Measurements from ENCODE around the gene BPIFB4.

BPIFB4 gene

DNA sequence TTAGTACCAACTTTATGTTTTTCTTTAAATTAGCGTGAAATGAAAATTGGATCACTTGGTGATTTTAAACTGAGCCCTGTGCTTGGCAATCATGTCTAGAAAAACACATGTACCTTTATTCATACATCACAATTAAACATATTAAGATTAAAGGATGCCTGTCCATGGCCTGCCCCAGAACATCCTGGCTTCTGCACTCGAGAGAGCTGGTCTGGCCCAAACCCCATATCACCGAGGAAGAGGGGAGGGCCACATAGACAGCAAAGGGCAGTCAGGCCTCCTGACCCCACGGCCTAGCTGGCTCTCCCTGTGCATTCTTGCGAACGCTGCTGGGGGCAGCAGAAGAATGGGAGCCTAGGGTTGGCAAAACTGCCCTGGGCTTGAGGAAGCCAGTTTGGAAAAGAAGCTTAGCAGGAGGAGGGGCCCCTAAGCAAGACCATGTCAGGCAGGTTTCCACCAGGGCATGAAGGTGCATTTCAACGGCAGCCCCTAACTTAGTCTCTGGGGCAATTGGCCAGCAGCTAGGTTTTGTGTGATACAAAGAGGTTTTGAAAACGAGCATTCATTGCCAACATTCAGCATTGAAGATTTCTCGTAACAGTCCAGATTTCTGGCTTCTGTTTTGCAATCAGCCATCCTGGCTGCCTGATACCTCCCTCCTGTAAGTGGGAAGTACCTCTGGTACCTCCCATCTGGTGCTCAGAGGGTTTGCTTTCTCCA is 17.2 kb upstream of the BPIFB4 start:
- DNase-seq (ENCODE audit: low read depth) = no peak

DNA sequence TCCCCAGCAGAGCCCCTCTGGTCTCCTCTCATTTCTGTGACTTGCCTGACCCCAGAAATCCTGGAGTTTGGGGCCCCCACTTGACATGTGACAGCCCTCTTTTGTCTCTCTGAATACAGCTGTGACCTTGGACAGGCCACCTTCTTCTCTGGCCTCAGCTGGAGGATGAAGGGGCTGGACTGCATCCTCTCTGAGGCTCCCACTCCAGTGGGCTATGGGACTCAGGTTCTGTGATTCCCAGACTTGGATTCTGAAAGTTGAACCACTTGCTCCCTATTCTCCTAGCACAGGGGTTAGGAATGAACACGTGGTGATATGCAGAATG is 16.7 kb upstream of the BPIFB4 start:
- DNase-seq (ENCODE audit: low read depth) = no peak

DNA sequence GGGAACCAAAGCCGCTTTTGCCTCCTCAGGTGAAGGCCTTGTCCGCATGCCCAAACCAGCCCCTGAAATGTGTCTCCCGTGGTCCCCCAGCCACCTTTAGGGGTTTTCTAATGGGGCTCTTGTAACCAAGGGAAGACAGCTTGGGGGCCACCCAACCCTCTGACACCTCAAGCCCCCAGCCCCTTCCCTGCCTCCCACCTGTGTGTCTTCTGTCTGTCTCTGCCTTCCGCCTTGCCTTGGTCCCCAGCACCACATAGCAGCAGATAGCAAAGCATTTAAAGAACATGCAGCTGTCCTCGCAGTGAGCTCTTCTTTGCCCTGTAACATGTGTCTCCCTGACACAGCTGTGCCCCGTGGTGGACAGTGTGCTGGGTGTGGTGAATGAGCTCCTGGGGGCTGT is 16.2 kb upstream of the BPIFB4 start:
- no peak for DNase-seq (ENCODE audit: low read depth)

GRCh38 chr20:33064572-33065287 is 14.7 kb upstream of the BPIFB4 start:
- no peak for DNase-seq (ENCODE audit: low read depth)

DNA sequence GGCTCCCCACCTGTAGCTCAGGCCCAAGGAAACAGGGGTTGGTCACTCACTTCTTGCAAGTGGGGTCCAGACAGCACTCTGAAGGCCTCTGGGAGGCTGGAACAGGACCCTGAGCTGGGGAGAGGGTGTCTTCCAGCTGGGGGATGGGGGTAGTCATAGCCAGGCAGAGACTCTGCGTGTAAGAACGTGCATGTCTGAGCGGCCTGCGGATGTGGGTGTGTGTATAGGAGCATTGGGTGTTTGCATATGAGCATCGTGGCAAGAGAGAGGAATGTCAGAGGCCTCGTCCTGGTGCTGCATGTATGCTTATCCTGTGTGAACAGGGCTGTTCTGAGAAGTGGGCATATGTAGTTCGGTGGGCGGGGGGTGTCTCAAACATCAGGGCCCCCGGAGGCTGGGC is 13.7 kb upstream of the BPIFB4 start:
- no peak for DNase-seq (ENCODE audit: low read depth)

DNA sequence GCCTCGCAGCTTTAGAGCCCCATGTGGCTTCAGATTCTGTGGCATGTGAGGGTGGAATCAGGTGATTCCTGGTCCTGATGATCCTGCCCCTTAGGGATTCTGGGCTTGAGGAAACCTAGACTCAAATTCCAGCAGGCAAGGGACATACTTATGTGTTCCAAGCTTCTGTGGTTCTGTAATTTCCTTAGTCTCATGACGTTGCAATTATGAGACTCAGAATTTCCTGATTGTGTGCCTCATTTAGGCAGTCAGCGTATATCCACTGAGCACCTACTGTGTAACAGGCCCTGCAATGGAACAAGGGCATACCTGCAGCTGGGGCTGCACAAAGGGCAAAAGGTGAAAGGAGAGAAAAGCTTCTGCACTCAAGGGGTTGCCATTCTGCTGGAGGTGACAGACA is 11.6 kb upstream of the BPIFB4 start:
- no peak for DNase-seq (ENCODE audit: low read depth)

GRCh38 chr20:33068251-33068939 is 11.0 kb upstream of the BPIFB4 start:
- no peak for DNase-seq (ENCODE audit: low read depth)

GRCh38 chr20:33069673-33070072 is 9.8 kb upstream of the BPIFB4 start:
- DNase-seq (ENCODE audit: low read depth) = no peak

- no peak for DNase-seq (ENCODE audit: low read depth)
Observed at GRCh38 chr20:33070111-33071053, 9.1 kb upstream of the BPIFB4 start.

- no peak for DNase-seq (ENCODE audit: low read depth)
Observed at GRCh38 chr20:33071198-33071597, 8.2 kb upstream of the BPIFB4 start.

DNA sequence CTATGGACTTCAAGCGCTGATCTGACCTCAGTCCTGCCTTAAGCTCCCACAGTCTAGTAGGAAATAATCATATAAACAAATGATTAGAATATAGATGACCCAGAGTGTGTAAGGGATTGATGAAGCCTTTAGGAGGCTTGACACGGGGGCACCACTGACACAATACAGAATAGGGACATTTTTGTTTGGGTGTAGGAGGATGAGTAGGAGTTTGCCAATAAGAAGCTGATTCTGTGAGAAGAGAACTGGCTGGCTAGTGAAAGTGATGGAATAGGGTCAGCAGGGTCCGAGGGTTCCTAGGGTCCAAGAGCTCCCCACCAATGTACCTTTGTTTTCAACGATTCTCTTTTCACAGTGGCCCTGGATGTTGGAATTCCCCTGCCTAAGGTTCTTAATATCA is 7.1 kb upstream of the BPIFB4 start:
- no peak for DNase-seq (ENCODE audit: low read depth)

- DNase-seq (ENCODE audit: low read depth) = no peak
Observed at GRCh38 chr20:33072813-33073212, 6.6 kb upstream of the BPIFB4 start.

GRCh38 chr20:33074675-33075074 is 4.8 kb upstream of the BPIFB4 start:
- DNase-seq (ENCODE audit: low read depth) = no peak

DNA sequence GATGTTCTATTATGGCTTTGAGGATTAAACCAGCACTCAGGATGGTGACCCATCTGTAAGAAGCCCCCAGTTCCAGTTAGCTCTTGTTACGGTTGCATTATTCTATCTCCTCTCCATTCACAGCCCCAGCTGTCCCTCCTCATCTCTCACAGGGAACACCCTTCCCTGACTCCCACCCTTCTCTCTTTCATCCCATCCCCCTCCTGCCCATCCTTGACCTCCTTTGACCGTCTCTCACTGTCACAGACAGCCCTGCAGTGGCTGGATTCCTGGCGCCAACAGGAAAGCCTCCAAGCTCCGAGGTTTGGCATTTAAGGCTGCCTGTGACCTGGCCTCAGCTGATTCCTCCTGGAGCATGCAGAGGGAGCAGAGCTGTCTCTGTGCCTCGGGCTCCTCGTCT is 4.2 kb upstream of the BPIFB4 start:
- DNase-seq (ENCODE audit: low read depth) = no peak

DNA sequence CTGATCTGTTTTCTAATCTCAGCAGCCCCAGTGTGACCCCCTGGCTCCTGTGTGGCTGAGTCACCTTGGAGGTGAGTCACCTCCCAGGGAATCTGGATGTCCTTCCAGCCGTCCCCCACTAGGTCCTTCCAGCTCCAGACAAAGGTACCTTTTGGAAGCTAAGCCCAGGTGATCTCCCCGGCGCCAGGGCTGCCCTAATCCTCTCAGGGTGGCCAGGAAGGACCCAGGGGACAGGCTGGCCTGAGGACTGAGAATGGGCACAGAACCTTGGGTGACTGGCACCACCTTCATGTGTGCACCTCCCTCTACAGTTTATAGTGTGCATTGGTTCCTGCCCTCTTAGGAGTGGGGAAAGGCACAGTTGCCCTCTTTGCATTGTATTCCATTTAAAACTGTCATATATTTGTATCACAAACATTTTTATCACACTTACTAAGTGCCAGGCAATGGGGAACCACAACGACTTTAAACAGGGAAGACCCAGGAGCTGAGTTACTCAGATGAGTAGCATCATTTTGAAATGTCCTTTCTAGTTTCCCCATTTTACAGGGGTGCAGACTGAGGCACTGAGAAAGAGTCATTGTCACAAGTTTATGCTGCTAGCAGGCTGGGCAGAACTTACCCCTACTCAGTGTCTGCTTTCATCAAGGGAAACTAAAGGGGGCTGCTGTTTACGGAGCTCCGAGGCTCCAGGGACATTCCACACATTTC is 2.6 kb upstream of the BPIFB4 start:
- DNase-seq (ENCODE audit: low read depth) = no peak

GRCh38 chr20:33081411-33082154 is 2.1 kb downstream of the BPIFB4 start:
- DNase-seq (ENCODE audit: low read depth) = no peak

DNA sequence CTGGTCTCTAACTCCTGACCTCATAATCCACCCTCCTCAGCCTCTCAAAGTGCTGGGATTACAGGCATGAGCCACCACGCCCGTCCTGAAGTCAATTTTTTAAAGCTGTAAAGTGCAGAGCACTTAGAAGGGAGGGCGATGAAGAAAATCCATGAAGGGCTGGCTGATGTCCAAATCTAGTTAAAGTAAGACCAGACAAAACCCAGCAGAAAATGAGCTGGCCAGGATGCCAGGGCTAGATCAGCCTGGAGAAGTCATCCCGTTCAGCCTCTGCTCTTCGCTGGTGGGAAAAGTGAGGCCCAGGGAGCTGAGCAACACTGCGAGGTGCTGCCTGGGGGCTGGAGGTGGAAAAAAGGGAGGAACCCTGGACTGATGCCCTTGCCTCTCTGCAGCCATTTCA is 3.1 kb downstream of the BPIFB4 start:
- DNase-seq (ENCODE audit: low read depth) = no peak

DNA sequence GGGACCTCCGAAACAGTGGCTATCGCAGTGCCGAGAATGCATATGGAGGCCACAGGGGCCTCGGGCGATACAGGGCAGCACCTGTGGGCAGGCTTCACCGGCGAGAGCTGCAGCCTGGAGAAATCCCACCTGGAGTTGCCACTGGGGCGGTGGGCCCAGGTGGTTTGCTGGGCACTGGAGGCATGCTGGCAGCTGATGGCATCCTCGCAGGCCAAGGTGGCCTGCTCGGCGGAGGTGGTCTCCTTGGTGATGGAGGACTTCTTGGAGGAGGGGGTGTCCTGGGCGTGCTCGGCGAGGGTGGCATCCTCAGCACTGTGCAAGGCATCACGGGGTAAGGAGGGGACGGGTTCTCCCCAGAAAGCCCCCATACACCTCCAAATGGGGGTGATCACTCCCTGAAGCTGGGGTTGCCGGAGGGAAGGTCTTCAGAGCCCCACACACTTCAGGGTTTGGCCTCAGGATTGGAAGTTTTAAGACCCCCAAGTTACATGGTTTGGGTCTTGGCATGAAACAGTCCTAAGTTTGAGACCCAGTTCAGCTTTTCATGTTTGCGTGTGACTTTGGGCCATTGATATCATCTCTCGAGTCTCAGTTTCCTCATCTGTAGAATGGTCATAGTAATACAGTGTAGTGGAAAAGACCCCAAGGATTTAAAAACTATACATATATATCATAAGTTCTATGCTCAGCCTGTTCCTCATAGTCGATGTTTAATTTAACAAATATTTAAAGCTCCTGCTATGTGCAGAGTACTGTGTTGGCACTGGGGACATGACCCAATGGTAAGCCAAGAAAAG is 4.3 kb downstream of the BPIFB4 start:
- DNase-seq (ENCODE audit: low read depth) = no peak

DNA sequence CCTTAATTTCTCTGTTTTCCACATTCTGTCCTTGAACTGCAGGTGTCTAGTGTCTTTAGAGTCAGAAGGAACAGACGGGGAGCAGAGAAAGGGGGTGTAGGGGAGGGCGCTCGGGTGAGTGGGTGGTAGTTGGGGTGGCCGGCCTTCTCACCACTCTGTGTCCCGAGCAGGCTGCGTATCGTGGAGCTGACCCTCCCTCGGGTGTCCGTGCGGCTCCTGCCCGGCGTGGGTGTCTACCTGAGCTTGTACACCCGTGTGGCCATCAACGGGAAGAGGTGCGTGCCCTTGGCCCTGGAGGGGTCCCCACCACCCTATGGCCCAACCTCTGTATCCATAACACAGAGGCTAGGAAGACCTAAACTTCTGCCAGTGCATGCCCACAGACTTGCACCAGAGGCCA is 5.3 kb downstream of the BPIFB4 start:
- no peak for DNase-seq (ENCODE audit: low read depth)

Data from stimulated activated CD8-positive, alpha-beta memory T cell treated with anti-CD3 and anti-CD28 coated beads, Interleukin-12 subunit alpha, Interleukin-12 subunit beta, amount 100 ng/mL, for 4 hours (primary cell).